Heart left ventricle (tissue), 16 donors: ENCODE results near the gene ZNF691. TPM values are rescaled to one million over a fixed set of nuclear protein-coding genes. Genes with fewer than 3 reads are reported as not detected.

Source experiments
- ATAC-seq, 4 donors: fragments of 200-7000 bp; cut with Tn5 transposase; one replicate each; pipeline ENCODE4 v1.9.1; 2020 to 2022; ENCODE audit warnings: moderate library complexity in 4 of 4, mild to moderate bottlenecking in 3 of 4, moderate number of reproducible peaks in 1 of 4
- DNase-seq, 5 donors: peaks; one replicate each; pipeline ENCODE4 v3.0.0-alpha.2; 2020
- H3K27ac ChIP-seq, 12 donors: fragments of 200-600 bp; sonication (generic) in 4 of 12; one replicate each; pipeline versions ENCODE4 v1.5.0 to v1.8.0; 2016 to 2022; ENCODE audit warnings: mild to moderate bottlenecking in 2 of 12
- H3K27me3 ChIP-seq, 9 donors: fragments of 200-600 bp; sonication (generic) in 2 of 9; one replicate each; pipeline versions ENCODE4 v1.5.1 to v1.8.0; 2016 to 2022; ENCODE audit warnings: mild to moderate bottlenecking in 3 of 9
- H3K36me3 ChIP-seq, 9 donors: fragments of 200-600 bp; sonication (generic) in 2 of 9; one replicate each; pipeline versions ENCODE4 v1.5.0 to v1.8.0; 2018 to 2022; ENCODE audit warnings: mild to moderate bottlenecking in 2 of 9
- H3K4me1 ChIP-seq, 12 donors: fragments of 200-600 bp; sonication (generic) in 4 of 12; one replicate each; pipeline versions ENCODE4 v1.5.0 to v1.8.0; 2016 to 2022; ENCODE audit warnings: mild to moderate bottlenecking in 3 of 12
- H3K4me3 ChIP-seq, 12 donors: fragments of 200-600 bp; sonication (generic) in 4 of 12; one replicate each; pipeline versions ENCODE4 v1.5.0 to v1.8.0; 2017 to 2022; ENCODE audit warnings: mild to moderate bottlenecking in 9 of 12, moderate library complexity in 4 of 12
- H3K9me3 ChIP-seq, 12 donors: fragments of 200-600 bp; sonication (generic) in 4 of 12; one replicate each; pipeline versions ENCODE4 v1.5.0 to v1.8.0; 2016 to 2022; ENCODE audit warnings: mild to moderate bottlenecking in 1 of 12
- POLR2A ChIP-seq, 2 donors: fragments of 450-650 bp; IDR thresholded peaks; one replicate each; pipeline ENCODE4 v1.6.1; 2017; ENCODE audit warnings: antibody characterized with exemption in 2 of 2, mild to moderate bottlenecking in 2 of 2, moderate library complexity in 2 of 2
- WGBS, 4 donors: extraction: QIAGEN DNeasy Blood & Tissue Kit in 2 of 4; methylation state at CpG; one replicate each; pipeline versions ENCODE4 v1.1.5 to v1.1.7; 2013 to 2018; 5-methylcytosine and 5-hydroxymethylcytosine counted together
- intact Hi-C, 10 donors: fragments of 100-400 bp; cut with DNase I; formaldehyde crosslinking; loops; one replicate each; pipeline versions ENCODE4 v1.11.1 to v1.14.2; 2022
- polyA plus RNA-seq, 2 donors: library from polyadenylated mRNA; stranded (reverse); fragments of 200-250 nt; gene quantifications; one replicate each; pipeline ENCODE4 v1.2.3, GENCODE V29; 2013
- total RNA-seq, 9 donors: library from RNA; depleted of rRNA in 2 of 9; stranded (reverse); fragments of >200 nt in 2 of 9; fragmentation: NEBNext Ultra II Directional in 3 of 9; extraction: Animal tissue kit (Norgen Biotek cat#: 25700) in 3 of 9; gene quantifications; one replicate each; pipeline versions ENCODE4 v1.1.0 to v1.2.4, GENCODE V29; 2016 to 2023
- TF ChIP-seq, protein P1 (sequence below), 12 donors: fragments of 200-600 bp; sonication (generic) in 4 of 12; IDR thresholded peaks; one replicate each; pipeline versions ENCODE4 v1.5.0 to v1.8.0; 2018 to 2022; ENCODE audit warnings: antibody characterized with exemption in 12 of 12, mild to moderate bottlenecking in 5 of 12
- donor health status: ischemic (EF 13 %, LVEDD 7.1; RV severe dilation, severe dysfunction).
- donor health status: healthy with polysubstance abuse.
- donor health status: DM: no; HTN: yes; CAD: no.
- donor health status: DM: no; HTN: no; CAD: no.
- donor health status: ischemic (EF 25% LVEDD 6.9; RV normal size, moderate dysfunction).
- donor health status: ischemic (EF 25% LVEDD 5.7; RV mildly dilated, moderate dysfunction).
- donor health status: healthy.
- donor health status: DM: yes; HTN: yes; CAD: no.
- donor health status: ischemic (EF 35%, LVEDD 5.7; RV mildly dilated, moderate dysfunction).
- donor health status: nonischemic (EF 11% LVEDD 7.7; RV severe dilation, severe dysfunction).
- donor health status: DM: yes; HTN: yes; CAD: no.
- donor health status: PGD.
- donor health status: ischemic (EF 29% LVEDD 5.4; RV normal size, mild dysfunction).
- donor health status: nonischemic (EF 23%, LVEDD 6.1; RV moderate dilation, normal function).

The ZNF691 gene
- total and polyA plus RNA-seq, 11 donors: 4.9 to 11.6 (median 8.0) TPM

DNA sequence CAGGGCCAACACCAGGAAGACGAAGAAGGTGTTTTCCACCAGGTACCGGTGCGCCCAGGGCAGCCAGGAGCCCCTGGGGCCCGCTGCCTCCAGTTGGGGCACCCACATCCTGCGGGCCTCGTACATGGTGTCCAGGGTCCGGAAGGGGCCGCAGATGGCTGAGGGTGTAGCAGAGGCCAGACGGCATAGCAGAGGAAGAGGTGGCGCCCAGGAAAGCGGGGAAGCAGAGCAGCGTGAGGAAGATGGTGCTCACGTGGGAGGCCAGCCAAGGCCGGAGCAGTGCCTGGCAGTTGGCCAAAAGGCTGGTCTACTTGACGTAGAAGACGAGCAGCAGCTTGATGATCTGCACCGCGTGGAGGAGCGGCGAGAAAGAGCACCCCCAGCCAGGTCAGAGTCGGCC lies 40.4 kb downstream of the ZNF691 start:
- Histone ChIP-seq H3K4me3 (no peak overlapping the region), H3K27me3 (peaks cover 0 to 6% (median 0%) of the 10 kb centered on the region in 9 donors), H3K4me1 (no peaks in the 10 kb centered on the region), H3K36me3 (no peaks in the 10 kb centered on the region), H3K9me3 (no peaks in the 10 kb centered on the region), H3K27ac (no peak overlapping the region)
- DNase-seq (no peak), ATAC-seq (no peak)
- intact Hi-C loops: no loop called here
- TF ChIP-seq, protein P1, sequence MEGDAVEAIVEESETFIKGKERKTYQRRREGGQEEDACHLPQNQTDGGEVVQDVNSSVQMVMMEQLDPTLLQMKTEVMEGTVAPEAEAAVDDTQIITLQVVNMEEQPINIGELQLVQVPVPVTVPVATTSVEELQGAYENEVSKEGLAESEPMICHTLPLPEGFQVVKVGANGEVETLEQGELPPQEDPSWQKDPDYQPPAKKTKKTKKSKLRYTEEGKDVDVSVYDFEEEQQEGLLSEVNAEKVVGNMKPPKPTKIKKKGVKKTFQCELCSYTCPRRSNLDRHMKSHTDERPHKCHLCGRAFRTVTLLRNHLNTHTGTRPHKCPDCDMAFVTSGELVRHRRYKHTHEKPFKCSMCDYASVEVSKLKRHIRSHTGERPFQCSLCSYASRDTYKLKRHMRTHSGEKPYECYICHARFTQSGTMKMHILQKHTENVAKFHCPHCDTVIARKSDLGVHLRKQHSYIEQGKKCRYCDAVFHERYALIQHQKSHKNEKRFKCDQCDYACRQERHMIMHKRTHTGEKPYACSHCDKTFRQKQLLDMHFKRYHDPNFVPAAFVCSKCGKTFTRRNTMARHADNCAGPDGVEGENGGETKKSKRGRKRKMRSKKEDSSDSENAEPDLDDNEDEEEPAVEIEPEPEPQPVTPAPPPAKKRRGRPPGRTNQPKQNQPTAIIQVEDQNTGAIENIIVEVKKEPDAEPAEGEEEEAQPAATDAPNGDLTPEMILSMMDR (IDR thresholded peaks at IDR 0.05): no peak
- TF ChIP-seq POLR2A (IDR thresholded peaks at IDR 0.05): no peak
- WGBS, 4 donors: 64 to 71% (median 68%) methylated on average over 14 to 21 of the region's 21 CpGs

DNA sequence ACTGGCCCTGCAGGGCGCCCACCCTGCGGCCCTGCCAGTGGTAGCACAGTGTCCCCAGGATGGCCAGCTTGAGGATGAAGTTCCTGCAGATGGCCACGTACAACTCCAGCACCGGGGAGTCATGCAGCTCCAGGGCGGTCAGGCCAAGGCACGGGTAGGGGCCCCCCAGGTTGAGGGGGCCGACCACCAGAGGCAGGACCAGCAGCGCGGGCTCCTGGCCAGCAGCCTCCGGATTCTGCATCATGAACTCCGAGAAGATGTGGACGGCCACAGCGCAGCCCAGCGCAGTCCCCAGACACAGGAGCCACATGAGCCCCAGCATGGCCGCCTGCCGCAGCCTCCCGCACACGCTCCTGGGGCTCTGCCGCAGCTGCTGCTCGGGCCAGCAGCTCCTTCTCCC lies 41.0 kb downstream of the ZNF691 start:
- 90 to 96% (median 93%) methylated on average over 14 to 20 of the region's 20 CpGs for WGBS, 4 donors
- TF ChIP-seq, protein P1 (IDR thresholded peaks at IDR 0.05): no peak
- no peak for TF ChIP-seq POLR2A (IDR thresholded peaks at IDR 0.05)
- H3K36me3 ChIP-seq: no peaks in the 10 kb centered on the region
- H3K4me1 ChIP-seq: no peaks in the 10 kb centered on the region
- H3K4me3 ChIP-seq: no peak overlapping the region
- H3K27ac ChIP-seq: no peak overlapping the region
- intact Hi-C loops: no loop called here
- ATAC-seq (peak in 1 of 4 donors; percentile 20), DNase-seq (no peak)
- peaks cover 0 to 6% (median 0%) of the 10 kb centered on the region in 9 donors for H3K27me3 ChIP-seq
- H3K9me3 ChIP-seq: no peaks in the 10 kb centered on the region

DNA sequence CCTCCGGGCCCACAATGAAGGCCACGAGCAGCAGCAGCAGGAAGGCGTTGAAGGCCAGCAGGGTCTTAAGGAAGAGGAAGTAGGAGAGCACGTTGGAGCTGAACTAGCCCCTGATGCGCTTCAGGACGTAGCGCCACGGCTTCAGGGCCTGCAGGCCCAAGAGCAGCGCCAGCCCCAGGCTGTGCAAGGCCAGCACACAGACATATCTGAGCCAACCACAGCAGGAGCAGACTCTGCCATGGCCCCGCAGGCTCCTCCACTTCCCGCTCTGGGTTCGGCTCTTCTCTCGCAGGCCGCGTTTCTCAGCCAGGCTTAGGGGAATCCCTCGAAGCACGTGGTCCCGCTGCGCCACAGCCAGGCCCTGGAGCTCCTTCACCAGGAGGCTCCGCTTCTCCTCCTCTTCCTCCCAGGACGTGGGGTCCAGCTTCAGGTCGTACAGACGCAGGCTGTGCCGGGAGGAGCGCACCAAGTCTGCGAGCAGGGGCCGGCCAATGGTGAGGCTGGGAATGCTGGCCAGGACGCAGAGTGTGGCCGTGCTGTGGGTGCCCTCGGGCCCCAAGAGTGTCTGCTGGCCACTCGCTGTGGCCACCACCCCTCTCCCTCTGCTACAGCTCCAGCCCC lies 41.7 kb downstream of the ZNF691 start:
- intact Hi-C loops: no loop called here
- DNase-seq (no peak), ATAC-seq (no peak)
- no peak for TF ChIP-seq POLR2A (IDR thresholded peaks at IDR 0.05)
- TF ChIP-seq, protein P1 (IDR thresholded peaks at IDR 0.05): no peak
- H3K27ac ChIP-seq: no peak overlapping the region
- H3K4me1 ChIP-seq: no peaks in the 10 kb centered on the region
- H3K9me3 ChIP-seq: no peaks in the 10 kb centered on the region
- H3K27me3 ChIP-seq: peaks cover 0 to 6% (median 0%) of the 10 kb centered on the region in 9 donors
- WGBS, 4 donors: 82 to 96% (median 89%) methylated on average over 19 to 31 of the region's 31 CpGs
- H3K36me3 ChIP-seq: no peaks in the 10 kb centered on the region
- H3K4me3 ChIP-seq: no peak overlapping the region

DNA sequence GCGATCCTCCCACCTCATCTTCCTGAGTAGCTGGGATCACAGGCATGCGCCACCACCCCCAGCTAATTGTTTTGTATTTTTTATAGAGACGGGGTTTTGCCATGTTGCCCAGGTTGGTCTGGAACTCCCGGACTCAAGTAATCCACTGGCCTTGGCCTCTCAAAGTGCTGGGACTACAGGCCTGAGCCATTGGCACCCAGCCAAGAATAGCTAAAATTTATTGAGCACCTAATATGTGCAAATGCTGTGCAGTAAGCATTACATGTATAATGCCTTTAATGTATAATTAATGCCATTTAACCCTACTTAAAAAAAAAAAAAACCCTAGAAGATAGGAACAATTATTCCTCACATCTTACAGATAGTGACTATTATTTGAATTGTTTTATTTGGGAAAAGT lies 42.9 kb downstream of the ZNF691 start:
- Histone ChIP-seq H3K9me3 (peaks cover 0 to 1% (median 0%) of the 10 kb centered on the region in 12 donors), H3K4me3 (no peak overlapping the region), H3K27ac (no peak overlapping the region), H3K27me3 (peaks cover 0 to 6% (median 0%) of the 10 kb centered on the region in 9 donors), H3K36me3 (no peaks in the 10 kb centered on the region), H3K4me1 (no peaks in the 10 kb centered on the region)
- 86 to 98% (median 94%) methylated on average over 3 to 4 of the region's 4 CpGs for WGBS, 4 donors
- ATAC-seq (no peak), DNase-seq (no peak)
- intact Hi-C loops: no loop called here
- TF ChIP-seq, protein P1 (IDR thresholded peaks at IDR 0.05): no peak
- TF ChIP-seq POLR2A (IDR thresholded peaks at IDR 0.05): no peak
